Astrocyte (in vitro differentiated cells and primary cell): ENCODE data around the gene RPS21. TPM values are rescaled to one million over a fixed set of nuclear protein-coding genes. Genes with fewer than 3 reads are reported as not detected.

ENCODE experiments used
- DNase-seq: peaks from one replicate; pipeline ENCODE4 v3.0.0-alpha.2; 2010; ENCODE audit warnings: low read depth
- FAIRE-seq: peaks from 2 replicates; lab custom pipeline; 2011; peaks lifted over from hg19 to GRCh38; lab: Jason Lieb, UNC
- H2AFZ ChIP-seq: 2 replicates; pipeline ENCODE4 v1.6.0; 2012; ENCODE audit warnings: low read depth, low read length, inconsistent platforms
- H3K27ac ChIP-seq: 2 replicates; pipeline ENCODE4 v1.5.1; 2011; ENCODE audit warnings: low read depth, low read length, inconsistent platforms
- H3K27me3 ChIP-seq: 2 replicates; pipeline ENCODE4 v1.6.0; 2011; ENCODE audit warnings: low read length, inconsistent platforms; ENCODE audit not compliant: insufficient read depth
- H3K36me3 ChIP-seq: 2 replicates; pipeline ENCODE4 v1.5.1; 2011; ENCODE audit warnings: low read length, inconsistent platforms; ENCODE audit not compliant: insufficient read depth
- H3K4me1 ChIP-seq: 2 replicates; pipeline ENCODE4 v1.5.1; 2011; ENCODE audit warnings: low read length, inconsistent platforms; ENCODE audit not compliant: insufficient read depth
- H3K4me2 ChIP-seq: 2 replicates; pipeline ENCODE4 v1.6.0; 2012; ENCODE audit warnings: low read length, inconsistent platforms
- H3K4me3 ChIP-seq: 2 replicates; pipeline ENCODE4 v1.5.1; 2011; ENCODE audit warnings: low read depth, mild to moderate bottlenecking, low read length, inconsistent platforms; ENCODE audit not compliant: insufficient read depth
- H3K79me2 ChIP-seq: 2 replicates; pipeline ENCODE4 v1.6.0; 2012; ENCODE audit warnings: mild to moderate bottlenecking, low read length, inconsistent platforms; ENCODE audit not compliant: insufficient read depth
- H3K9ac ChIP-seq: 2 replicates; pipeline ENCODE4 v1.6.0; 2012; ENCODE audit warnings: mild to moderate bottlenecking, low read length, inconsistent platforms
- H3K9me3 ChIP-seq: 2 replicates; pipeline ENCODE4 v1.5.1; 2012; ENCODE audit warnings: low read depth, mild to moderate bottlenecking, low read length, inconsistent platforms; ENCODE audit not compliant: insufficient read depth
- H4K20me1 ChIP-seq: 2 replicates; pipeline ENCODE4 v1.6.0; 2012; ENCODE audit warnings: low read length, inconsistent platforms; ENCODE audit not compliant: insufficient read depth
- H3K27ac Mint-ChIP-seq: one replicate; pipeline ENCODE4 v1.8.0; 2021; ENCODE audit warnings: mild to moderate bottlenecking, mixed read lengths; ENCODE audit not compliant: unreplicated experiment
- H3K27me3 Mint-ChIP-seq: one replicate; pipeline ENCODE4 v1.8.0; 2021; ENCODE audit warnings: low read depth, mixed read lengths; ENCODE audit not compliant: unreplicated experiment
- H3K36me3 Mint-ChIP-seq: one replicate; pipeline ENCODE4 v1.8.0; 2021; ENCODE audit warnings: low read depth, mixed read lengths; ENCODE audit not compliant: unreplicated experiment
- H3K4me1 Mint-ChIP-seq: one replicate; pipeline ENCODE4 v1.8.0; 2021; ENCODE audit warnings: low read depth, mixed read lengths; ENCODE audit not compliant: unreplicated experiment
- H3K4me3 Mint-ChIP-seq: one replicate; pipeline ENCODE4 v1.8.0; 2021; ENCODE audit warnings: mild to moderate bottlenecking, moderate library complexity, mixed read lengths; ENCODE audit not compliant: unreplicated experiment
- H3K9me3 Mint-ChIP-seq: one replicate; pipeline ENCODE4 v1.8.0; 2021; ENCODE audit warnings: mild to moderate bottlenecking, mixed read lengths; ENCODE audit not compliant: unreplicated experiment
- EZH2 ChIP-seq: IDR thresholded peaks from 2 replicates; pipeline ENCODE4 v1.6.1; 2012; ENCODE audit warnings: mild to moderate bottlenecking, low read length, inconsistent platforms; ENCODE audit not compliant: insufficient read depth
- total RNA-seq: library from RNA; stranded (reverse); gene quantifications from 2 replicates; pipeline ENCODE4 v1.2.1, GENCODE V29; 2021
- TF ChIP-seq, protein P1 (sequence below): IDR thresholded peaks from 2 replicates; pipeline ENCODE4 v1.5.1; 2011; ENCODE audit warnings: low read depth, mild to moderate bottlenecking, inconsistent platforms, low read length, moderate library complexity; ENCODE audit not compliant: insufficient read depth

Gene RPS21
- total RNA-seq, 1 donor from 2014 or later: 1,251 TPM

DNA sequence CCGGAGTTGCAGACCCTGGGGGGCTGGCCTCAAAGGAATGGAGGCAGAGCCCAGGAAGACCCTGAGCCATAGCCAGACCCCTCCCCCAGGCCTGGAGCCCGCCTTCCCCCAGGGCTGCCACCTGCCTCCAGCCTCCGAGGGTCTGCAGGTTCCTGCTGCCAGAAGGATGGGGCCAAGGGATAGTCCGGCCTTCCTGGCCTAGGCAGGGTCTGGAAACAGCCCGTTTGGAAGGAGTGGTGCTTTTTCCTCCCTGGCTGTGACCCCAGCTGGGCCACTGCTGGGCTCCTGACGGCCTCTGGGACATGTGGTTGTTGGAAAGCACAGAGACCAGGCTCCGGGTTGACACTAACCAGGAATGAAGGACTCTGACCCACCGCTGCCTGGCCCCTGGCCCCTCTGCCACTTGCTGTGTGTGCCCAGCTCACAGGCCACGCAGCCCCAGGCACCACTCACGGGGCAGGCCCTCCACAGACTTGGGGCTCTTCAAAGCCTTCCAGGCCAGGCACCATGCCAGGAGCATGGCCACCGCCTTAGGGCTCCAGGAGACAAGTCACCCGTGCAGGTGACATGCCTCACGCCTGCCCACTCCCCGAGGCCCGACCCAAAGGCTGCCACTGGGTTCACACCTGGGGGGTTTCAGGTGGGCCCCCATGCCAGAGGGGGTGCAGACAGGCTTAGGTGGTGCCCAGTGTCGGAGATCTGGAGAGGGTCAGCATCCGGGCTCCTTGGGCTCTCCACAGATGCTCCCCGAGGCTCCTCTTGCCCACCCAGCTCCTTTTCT is 15.9 kb upstream of the RPS21 start:
- FAIRE-seq (no peak), DNase-seq (no peak)
- Histone ChIP-seq H3K9me3 (no peaks in the 10 kb centered on the region), H3K36me3 (no peaks in the 10 kb centered on the region), H4K20me1 (peaks cover 27% of the 10 kb centered on the region), H3K4me1 (peaks cover 45% of the 10 kb centered on the region), H2AFZ (no peak overlapping the region), H3K79me2 (peaks cover 3% of the 10 kb centered on the region), H3K27ac (no peak overlapping the region), H3K4me3 (no peak overlapping the region), H3K4me2 (peak overlapping the region; percentile 79), H3K27me3 (peaks cover 3% of the 10 kb centered on the region), H3K9ac (no peak overlapping the region)
- Mint-ChIP-seq H3K36me3 (no peaks in the 10 kb centered on the region), H3K27ac (no peak overlapping the region), H3K27me3 (no peaks in the 10 kb centered on the region), H3K9me3 (no peaks in the 10 kb centered on the region), H3K4me1 (peaks cover 24% of the 10 kb centered on the region), H3K4me3 (no peak overlapping the region)
- TF ChIP-seq, protein P1, sequence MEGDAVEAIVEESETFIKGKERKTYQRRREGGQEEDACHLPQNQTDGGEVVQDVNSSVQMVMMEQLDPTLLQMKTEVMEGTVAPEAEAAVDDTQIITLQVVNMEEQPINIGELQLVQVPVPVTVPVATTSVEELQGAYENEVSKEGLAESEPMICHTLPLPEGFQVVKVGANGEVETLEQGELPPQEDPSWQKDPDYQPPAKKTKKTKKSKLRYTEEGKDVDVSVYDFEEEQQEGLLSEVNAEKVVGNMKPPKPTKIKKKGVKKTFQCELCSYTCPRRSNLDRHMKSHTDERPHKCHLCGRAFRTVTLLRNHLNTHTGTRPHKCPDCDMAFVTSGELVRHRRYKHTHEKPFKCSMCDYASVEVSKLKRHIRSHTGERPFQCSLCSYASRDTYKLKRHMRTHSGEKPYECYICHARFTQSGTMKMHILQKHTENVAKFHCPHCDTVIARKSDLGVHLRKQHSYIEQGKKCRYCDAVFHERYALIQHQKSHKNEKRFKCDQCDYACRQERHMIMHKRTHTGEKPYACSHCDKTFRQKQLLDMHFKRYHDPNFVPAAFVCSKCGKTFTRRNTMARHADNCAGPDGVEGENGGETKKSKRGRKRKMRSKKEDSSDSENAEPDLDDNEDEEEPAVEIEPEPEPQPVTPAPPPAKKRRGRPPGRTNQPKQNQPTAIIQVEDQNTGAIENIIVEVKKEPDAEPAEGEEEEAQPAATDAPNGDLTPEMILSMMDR: no peak
- no peak for TF ChIP-seq EZH2

DNA sequence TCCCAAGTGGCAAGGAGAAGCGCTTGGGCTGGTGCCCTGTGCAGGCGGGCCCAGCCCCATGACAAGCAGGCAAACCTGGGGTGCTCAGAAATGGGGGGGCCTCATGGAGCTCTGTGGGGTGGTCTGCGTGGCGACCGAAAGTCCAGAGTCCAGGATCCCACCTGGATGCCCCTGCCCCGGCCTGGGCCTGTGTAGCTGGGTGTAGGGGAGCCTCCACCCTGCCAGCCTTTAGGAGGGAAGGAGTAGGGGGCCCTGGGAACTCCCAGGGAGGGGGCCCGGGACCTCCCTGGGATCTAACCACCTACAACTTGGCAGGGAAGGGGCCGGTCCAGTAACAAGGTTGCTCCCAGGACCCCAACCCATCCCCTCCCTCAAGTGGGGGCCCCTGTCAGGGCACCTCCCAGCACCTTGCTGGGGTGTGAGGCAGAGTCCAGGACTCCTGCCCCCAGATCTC is 15.3 kb upstream of the RPS21 start:
- Histone ChIP-seq H3K4me3 (no peak overlapping the region), H3K9ac (no peak overlapping the region), H2AFZ (no peak overlapping the region), H3K9me3 (no peaks in the 10 kb centered on the region), H3K79me2 (no peaks in the 10 kb centered on the region), H3K27ac (no peak overlapping the region), H3K27me3 (peaks cover 3% of the 10 kb centered on the region), H3K4me1 (peaks cover 45% of the 10 kb centered on the region), H4K20me1 (peaks cover 25% of the 10 kb centered on the region), H3K4me2 (no peak overlapping the region), H3K36me3 (no peaks in the 10 kb centered on the region)
- H3K9me3 Mint-ChIP-seq: no peaks in the 10 kb centered on the region
- H3K27me3 Mint-ChIP-seq: no peaks in the 10 kb centered on the region
- DNase-seq: no peak
- no peak overlapping the region for H3K4me3 Mint-ChIP-seq
- H3K4me1 Mint-ChIP-seq: peaks cover 25% of the 10 kb centered on the region
- FAIRE-seq: no peak
- no peaks in the 10 kb centered on the region for H3K36me3 Mint-ChIP-seq
- H3K27ac Mint-ChIP-seq: no peak overlapping the region
- TF ChIP-seq EZH2: no peak
- TF ChIP-seq, protein P1: no peak
